Fibroblast of lung (primary cell): Measurements from ENCODE around the gene BAIAP2. TPM values are rescaled to one million over a fixed set of nuclear protein-coding genes. Genes with fewer than 3 reads are reported as not detected.

Experiments used
- DNase-seq, 2 donors: peaks; one replicate each; pipeline versions ENCODE4 v3.0.0 to v3.0.0-alpha.2; 2010; ENCODE audit warnings: low read depth in 2 of 2
- H2AFZ ChIP-seq: 2 replicates; pipeline ENCODE4 v1.5.1; 2012; ENCODE audit warnings: low read length, control low read depth, inconsistent platforms
- H3K27ac ChIP-seq: 2 replicates; pipeline ENCODE4 v1.5.1; 2011; ENCODE audit warnings: low read length, control low read depth; ENCODE audit not compliant: insufficient read depth
- H3K27me3 ChIP-seq: 2 replicates; pipeline ENCODE4 v1.5.1; 2011; ENCODE audit warnings: mild to moderate bottlenecking, low read length; ENCODE audit not compliant: control insufficient read depth, insufficient read depth
- H3K36me3 ChIP-seq: 2 replicates; pipeline ENCODE4 v1.5.1; 2011; ENCODE audit warnings: low read length; ENCODE audit not compliant: control insufficient read depth, insufficient read depth
- H3K4me1 ChIP-seq: 2 replicates; pipeline ENCODE4 v1.5.1; 2011; ENCODE audit warnings: low read length; ENCODE audit not compliant: control insufficient read depth, insufficient read depth; ENCODE audit errors: extremely low read depth
- H3K4me2 ChIP-seq: 2 replicates; pipeline ENCODE4 v1.5.1; 2011; ENCODE audit warnings: low read length, control low read depth; ENCODE audit not compliant: insufficient read depth; ENCODE audit errors: extremely low read depth
- H3K4me3 ChIP-seq, 4 experiments: fragments of 200-600 bp in 1 of 4; sonication (generic) in 1 of 4; replicated peaks in 1 of 4; 2 replicates each; pipeline ENCODE4 v1.5.1; 2011 to 2016; ENCODE audit warnings: low read length in 4 of 4, low read depth in 3 of 4, mild to moderate bottlenecking in 3 of 4, control low read depth in 2 of 4, inconsistent platforms in 1 of 4, mixed read lengths in 1 of 4; ENCODE audit not compliant: insufficient read depth in 1 of 4; ENCODE audit errors: control extremely low read depth in 1 of 4
- H3K79me2 ChIP-seq: 2 replicates; pipeline ENCODE4 v1.5.1; 2012; ENCODE audit warnings: mild to moderate bottlenecking, low read length, inconsistent platforms; ENCODE audit not compliant: control insufficient read depth, insufficient read depth
- H3K9ac ChIP-seq: 2 replicates; pipeline ENCODE4 v1.5.1; 2011; ENCODE audit warnings: mild to moderate bottlenecking, low read length, control low read depth; ENCODE audit not compliant: insufficient read depth
- H3K9me3 ChIP-seq: 2 replicates; pipeline ENCODE4 v1.5.1; 2012; ENCODE audit warnings: low read depth, low read length; ENCODE audit not compliant: control insufficient read depth, insufficient read depth
- H4K20me1 ChIP-seq: 2 replicates; pipeline ENCODE4 v1.5.1; 2011; ENCODE audit warnings: low read length; ENCODE audit not compliant: control insufficient read depth, insufficient read depth; ENCODE audit errors: extremely low read depth
- CTCF ChIP-seq, 2 donors: IDR thresholded peaks in 1 of 2; conservative IDR thresholded peaks in 1 of 2; 1 replicate in 1 of 2; 2 replicates in 1 of 2; pipeline ENCODE4 v1.5.1; 2011 to 2012; ENCODE audit warnings: low read length in 2 of 2, control low read depth in 1 of 2, inconsistent platforms in 1 of 2, low read depth in 1 of 2, mild to moderate bottlenecking in 1 of 2
- EZH2 ChIP-seq: IDR thresholded peaks from 2 replicates; pipeline ENCODE4 v1.5.1; 2012; ENCODE audit warnings: low read length, control low read depth, mild to moderate bottlenecking; ENCODE audit errors: missing control alignments
- polyA plus RNA-seq, 2 donors: library from polyadenylated mRNA; depleted of rRNA in 1 of 2; stranded (reverse) in 1 of 2; unstranded in 1 of 2; fragments of >200 nt; gene quantifications; 2 replicates each; pipeline ENCODE4 v1.2.1, GENCODE V29; 2011 to 2012; ENCODE audit warnings: missing spikeins in 1 of 2
- total RNA-seq: library from RNA; depleted of rRNA; stranded (reverse); fragments of >200 nt; gene quantifications from 2 replicates; pipeline ENCODE4 v1.2.1, GENCODE V29; 2014

Gene BAIAP2
- total and polyA plus RNA-seq, 2 donors (not counting 1 experiment from before 2014, with no cell fraction given), result 6.0 to 13.4 TPM

DNA sequence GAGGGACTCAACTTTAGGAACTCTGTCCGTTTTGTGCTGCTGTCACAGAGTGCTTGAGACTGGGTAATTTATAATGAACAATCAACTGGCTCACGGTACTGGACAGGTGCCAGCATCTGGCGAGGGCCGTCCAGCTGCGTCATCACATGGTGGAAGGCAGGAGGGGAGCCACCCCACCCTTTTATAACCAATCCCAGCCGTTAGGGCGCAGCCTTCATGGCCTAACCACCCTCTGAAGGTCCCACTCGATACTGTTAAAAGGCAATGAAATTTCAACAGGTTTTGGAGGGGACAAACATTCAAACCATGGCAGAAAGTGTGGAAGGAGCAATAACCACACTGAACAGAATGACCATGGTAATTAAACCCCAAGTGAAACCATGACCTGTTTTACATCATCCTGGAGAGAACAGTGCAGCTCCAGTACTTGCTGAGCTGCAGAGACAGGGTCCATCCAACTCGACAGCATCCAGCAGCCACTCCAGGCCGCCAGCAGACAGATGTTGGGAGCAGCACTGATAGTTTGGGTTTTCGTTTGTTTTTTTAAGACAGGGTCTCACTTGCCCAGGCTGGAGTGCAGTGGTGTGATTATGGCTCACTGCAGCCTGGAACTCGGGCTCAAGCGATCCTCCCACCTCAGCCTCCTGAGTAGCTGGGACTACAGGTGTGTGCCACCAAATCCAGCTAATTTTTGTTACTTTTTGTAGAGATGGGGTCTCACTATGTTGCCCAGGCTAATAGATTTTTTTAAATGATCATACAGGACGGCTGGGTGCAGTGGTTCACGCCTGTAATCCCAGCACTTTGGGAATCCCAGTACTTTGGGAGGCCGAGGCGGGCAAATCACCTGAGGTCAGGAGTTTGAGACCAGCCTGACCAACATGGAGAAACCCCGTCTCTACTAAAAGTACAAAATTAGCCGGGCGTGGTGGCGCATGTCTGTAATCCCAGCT is 32.3 kb upstream of the BAIAP2 start:
- Histone ChIP-seq H2AFZ (no peak overlapping the region), H3K4me2 (peak overlapping the region; percentile 32), H3K79me2 (no peaks in the 10 kb centered on the region), H3K36me3 (peaks cover 14% of the 10 kb centered on the region), H3K9ac (no peak overlapping the region), H3K9me3 (no peaks in the 10 kb centered on the region), H3K27ac (no peak overlapping the region), H3K4me1 (peaks cover 3% of the 10 kb centered on the region), H4K20me1 (no peaks in the 10 kb centered on the region), H3K4me3 (no peak overlapping the region), H3K27me3 (peaks cover 24% of the 10 kb centered on the region)
- no peak for TF ChIP-seq CTCF (conservative IDR thresholded peaks at IDR 0.05 in 1 of 2, IDR thresholded peaks at IDR 0.05 in 1 of 2; ENCODE audit: low read depth in 1 of 2, low read length in 2 of 2)
- TF ChIP-seq EZH2, result no peak
- DNase-seq, result peak; percentile 61 to 72

DNA sequence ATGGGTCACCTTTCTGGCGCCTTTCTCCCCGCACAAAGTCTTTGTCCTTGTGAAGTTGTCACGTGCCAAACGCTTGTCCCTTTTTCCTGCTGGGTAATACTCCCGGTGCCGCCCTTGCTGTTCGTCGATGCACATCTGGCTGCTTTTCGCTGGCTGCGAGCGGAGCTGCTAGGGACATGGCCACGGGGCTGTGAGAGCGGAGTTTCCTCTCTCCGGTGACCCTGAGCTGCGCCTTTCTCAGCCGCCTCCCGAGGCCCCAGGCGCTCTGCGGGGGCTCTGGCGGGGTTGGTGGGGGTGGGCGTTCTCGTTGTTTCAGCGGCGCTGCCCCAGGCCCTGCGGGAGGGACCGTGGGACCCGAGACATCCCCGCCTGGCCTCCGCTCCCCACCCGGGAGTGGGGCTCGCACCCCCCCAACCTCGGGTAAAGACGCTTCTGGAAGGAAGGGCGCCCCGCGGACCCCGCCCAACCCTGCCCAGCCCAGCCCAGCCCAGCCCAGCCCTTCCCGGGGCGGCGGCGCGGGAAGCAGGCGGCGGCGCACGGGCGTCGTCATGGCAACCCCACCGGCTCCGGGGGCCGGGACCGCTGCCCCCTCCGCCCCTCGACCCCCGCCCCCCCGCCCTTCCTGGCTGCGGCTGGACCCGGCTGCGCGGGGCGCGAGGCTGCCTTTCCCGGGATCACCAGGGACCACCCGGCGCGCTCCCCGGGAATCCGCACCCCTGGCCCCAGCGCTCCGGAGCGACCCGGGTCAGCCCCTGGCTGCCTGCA is 31.1 kb upstream of the BAIAP2 start:
- H3K4me3 ChIP-seq, result peak overlapping the region in 1 of 4 experiments; percentile 37

More for the DNA sequence above, 31.1 kb upstream of the BAIAP2 start:
- no peak for DNase-seq
- TF ChIP-seq CTCF (conservative IDR thresholded peaks at IDR 0.05 in 1 of 2, IDR thresholded peaks at IDR 0.05 in 1 of 2; ENCODE audit: low read depth in 1 of 2, low read length in 2 of 2), result no peak
- TF ChIP-seq EZH2, result peak; percentile 87
- Histone ChIP-seq H2AFZ (no peak overlapping the region), H3K4me2 (no peak overlapping the region), H3K36me3 (peaks cover 9% of the 10 kb centered on the region), H3K4me1 (peaks cover 3% of the 10 kb centered on the region), H3K27me3 (peaks cover 24% of the 10 kb centered on the region), H4K20me1 (no peaks in the 10 kb centered on the region), H3K27ac (no peak overlapping the region), H3K9ac (no peak overlapping the region), H3K9me3 (no peaks in the 10 kb centered on the region), H3K79me2 (no peaks in the 10 kb centered on the region)
